IPS-11a (cell line): ENCODE results near the gene TMEM248.
"Not testable (repeated sequence)": the region's sequence is repeated elsewhere in the genome, so short reads cannot be mapped to it uniquely, and the experiment has no call there.

Source experiments
- H3K4me3 ChIP-seq: one replicate; pipeline ENCODE4 v1.5.1; 2013; ENCODE audit warnings: low read depth, low read length, control low read depth

The TMEM248 gene

GRCh38 chr7:66908598-66908997 lies 12.4 kb upstream of the TMEM248 start:
- H3K4me3 ChIP-seq: not testable (repeated sequence)

- no peak overlapping the region for H3K4me3 ChIP-seq
Measured at GRCh38 chr7:66910789-66911188, 10.2 kb upstream of the TMEM248 start.

GRCh38 chr7:66911191-66911590 lies 9.8 kb upstream of the TMEM248 start:
- H3K4me3 ChIP-seq: not testable (repeated sequence)

DNA sequence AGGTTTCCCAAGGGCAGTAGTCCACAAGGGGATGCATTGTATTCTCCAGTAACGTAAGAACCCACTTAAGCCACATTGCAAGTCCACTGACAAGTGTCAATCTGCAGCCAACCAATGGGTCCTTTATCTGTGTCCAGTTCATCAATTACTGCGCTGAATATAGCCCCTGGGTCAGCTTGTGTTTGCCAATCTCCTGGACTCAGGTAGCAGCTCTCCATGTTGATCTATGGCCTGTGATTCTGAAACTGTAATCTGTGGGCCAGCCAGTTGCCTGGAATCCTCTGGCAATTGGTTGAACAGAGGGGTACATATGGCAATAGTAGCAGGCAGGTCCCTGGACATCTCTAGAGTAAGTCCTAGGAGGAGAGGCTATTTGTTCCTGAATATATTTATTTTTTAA lies 8.8 kb upstream of the TMEM248 start:
- H3K4me3 ChIP-seq: no peak overlapping the region

DNA sequence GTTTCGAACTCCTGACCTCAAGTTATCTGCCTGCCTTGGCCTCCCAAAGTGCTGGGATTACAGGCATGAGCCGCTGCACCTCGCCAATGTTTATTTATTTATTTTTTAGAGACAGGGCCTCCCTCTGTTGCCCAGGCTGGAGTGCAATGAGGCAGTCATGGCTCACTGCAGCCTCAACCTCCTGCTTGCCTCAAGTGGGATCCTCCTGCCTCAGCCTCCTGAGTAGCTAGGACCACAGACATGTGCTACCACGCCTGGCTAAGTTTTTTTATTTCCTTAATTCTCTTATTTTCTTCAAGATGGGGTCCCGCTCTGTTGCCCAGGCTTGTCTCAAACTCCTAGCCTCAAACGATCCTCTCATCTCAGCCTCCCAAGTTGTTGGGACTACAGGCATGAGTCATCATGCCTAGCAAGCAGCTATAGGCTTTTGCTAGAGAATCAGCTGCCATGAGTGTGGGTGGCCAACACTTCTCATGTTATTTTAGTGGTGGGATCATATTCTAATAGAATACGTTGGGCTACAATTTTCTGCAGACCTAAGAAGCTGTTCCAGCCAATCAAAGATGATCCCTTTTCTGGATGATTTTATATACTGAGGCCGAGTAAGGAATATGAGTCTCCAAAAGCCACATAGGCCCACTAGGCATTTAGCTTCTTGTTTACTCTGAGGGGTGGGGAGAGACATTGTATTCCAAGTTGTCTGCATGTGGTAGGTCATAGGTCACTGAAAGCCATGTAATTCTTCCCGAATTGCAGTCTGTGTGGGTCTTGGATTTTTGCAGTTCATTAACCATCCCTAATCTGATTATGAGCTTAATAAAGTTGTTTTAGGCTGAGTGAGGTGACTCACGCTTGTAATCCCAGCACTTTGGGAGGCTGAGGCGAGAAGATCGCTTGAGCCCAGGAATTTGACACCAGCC lies 7.6 kb upstream of the TMEM248 start:
- no peak overlapping the region for H3K4me3 ChIP-seq

DNA sequence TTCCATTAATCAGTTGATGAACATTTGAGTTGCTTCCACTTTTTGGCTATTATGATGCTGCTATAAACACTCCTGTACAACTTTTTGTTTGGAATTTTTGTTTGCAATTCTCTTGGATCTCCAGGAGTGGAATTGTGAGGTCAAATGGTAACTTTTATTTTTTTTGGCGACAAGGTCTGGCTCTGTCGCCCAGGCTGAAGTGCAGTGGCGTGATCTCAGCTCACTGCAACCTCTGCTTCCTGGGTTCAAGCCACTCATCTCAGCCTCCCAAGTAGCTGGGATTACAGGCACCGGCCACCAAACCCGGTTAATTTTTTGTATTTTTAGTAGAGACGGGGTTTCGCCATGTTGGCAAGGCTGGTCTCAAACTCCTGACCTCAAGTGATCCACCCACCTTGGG lies 3.1 kb upstream of the TMEM248 start:
- not testable (repeated sequence) for H3K4me3 ChIP-seq

DNA sequence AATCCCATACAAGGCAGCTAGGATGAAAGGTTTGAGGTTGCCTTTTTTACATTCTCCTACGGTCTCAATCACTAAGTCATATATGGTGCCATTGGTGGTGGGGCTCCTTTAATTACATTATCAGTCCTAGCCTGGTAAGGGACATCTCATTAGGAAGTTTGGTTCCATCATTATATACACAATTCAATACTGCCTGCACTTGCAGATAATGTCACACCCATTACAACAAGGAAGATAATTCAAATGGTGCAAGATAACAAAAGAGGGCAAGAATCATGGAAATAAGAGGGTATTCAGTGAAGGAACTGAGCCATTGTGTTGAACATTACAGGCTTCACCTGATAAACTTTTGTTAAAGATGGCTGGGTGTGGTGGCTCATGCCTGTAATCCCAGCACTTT lies 1.7 kb upstream of the TMEM248 start:
- no peak overlapping the region for H3K4me3 ChIP-seq

- no peak overlapping the region for H3K4me3 ChIP-seq
Measured at GRCh38 chr7:66919704-66920103, 1.3 kb upstream of the TMEM248 start.

DNA sequence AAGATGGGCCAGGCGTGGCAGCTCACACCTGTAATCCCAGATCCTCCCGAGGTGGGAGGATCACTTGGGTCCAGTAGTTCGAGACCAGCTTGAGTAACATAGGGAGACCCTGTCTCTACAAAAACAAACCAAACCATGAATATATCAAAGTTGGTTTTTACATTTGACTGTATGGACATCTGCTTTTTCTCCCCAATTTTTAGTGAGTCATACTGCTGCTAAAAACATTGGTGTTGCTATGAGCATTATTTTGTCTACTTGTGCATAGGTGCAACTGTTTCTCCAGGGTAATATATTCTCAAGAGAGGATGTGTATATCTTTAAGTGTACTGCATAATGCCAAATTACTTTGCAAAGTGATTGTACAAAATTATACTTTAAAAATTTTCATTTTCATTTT lies 769 bp upstream of the TMEM248 start:
- H3K4me3 ChIP-seq: peak overlapping the region; percentile 100

DNA sequence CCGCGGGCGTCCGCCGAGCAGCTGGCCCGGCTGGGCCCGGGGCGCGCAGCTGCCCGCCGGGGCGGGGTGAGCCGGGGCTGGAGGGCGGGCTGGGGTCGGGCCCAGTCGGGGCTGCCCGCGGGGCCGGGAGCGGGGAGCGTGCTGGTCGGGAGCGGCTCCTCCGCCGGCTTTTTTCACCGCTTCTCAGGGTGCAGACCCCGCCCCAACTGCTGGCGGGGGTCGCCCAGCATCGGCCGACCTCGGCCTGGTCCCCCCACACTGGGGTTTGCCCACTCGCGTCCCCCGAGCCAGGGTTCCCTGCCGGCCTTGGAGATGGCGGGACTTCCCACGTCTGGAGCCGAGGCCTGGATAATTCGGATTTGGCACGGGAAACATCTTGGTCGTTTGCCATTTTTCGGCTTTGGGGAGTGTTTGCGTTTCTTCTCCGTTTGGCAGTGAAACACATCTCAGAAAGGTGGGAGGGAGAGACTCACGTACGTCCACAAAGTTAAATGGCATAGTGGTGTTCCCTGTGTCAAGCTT lies 432 bp downstream of the TMEM248 start:
- H3K4me3 ChIP-seq: peak overlapping the region; percentile 100

GRCh38 chr7:66921918-66922486 lies 977 bp downstream of the TMEM248 start:
- peak overlapping the region; percentile 100 for H3K4me3 ChIP-seq

GRCh38 chr7:66925255-66925654 lies 4.2 kb downstream of the TMEM248 start:
- no peak overlapping the region for H3K4me3 ChIP-seq

- H3K4me3 ChIP-seq: no peak overlapping the region
Measured at GRCh38 chr7:66927348-66927948, 6.4 kb downstream of the TMEM248 start.

GRCh38 chr7:66928388-66928787 lies 7.4 kb downstream of the TMEM248 start:
- no peak overlapping the region for H3K4me3 ChIP-seq

GRCh38 chr7:66929165-66929564 lies 8.1 kb downstream of the TMEM248 start:
- no peak overlapping the region for H3K4me3 ChIP-seq

DNA sequence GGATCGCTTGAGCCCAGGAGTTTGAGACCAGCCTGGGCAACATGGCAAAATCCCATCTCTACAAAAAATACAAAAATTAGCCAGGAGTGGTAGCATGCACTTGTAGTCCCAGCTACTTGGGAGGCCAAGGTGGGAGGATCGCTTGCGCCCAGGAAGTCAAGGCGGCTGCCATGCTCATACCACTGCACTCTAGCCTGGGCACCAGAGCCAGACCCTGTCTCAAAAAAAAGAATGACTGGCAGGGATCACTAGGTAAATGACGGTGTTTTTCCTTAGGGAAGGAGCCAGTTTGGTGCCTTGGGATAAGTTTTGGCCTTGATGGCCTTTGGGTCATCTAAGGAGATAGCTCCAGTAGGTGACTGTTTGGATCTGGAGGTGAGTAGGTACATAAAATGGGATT lies 8.9 kb downstream of the TMEM248 start:
- H3K4me3 ChIP-seq: no peak overlapping the region

GRCh38 chr7:66930341-66930740 lies 9.3 kb downstream of the TMEM248 start:
- H3K4me3 ChIP-seq: no peak overlapping the region

- H3K4me3 ChIP-seq: no peak overlapping the region
Measured at GRCh38 chr7:66933469-66933868, 12.4 kb downstream of the TMEM248 start.

- H3K4me3 ChIP-seq: no peak overlapping the region
Measured at GRCh38 chr7:66937940-66938339, 16.9 kb downstream of the TMEM248 start.

- no peak overlapping the region for H3K4me3 ChIP-seq
Measured at GRCh38 chr7:66939325-66939724, 18.3 kb downstream of the TMEM248 start.

- no peak overlapping the region for H3K4me3 ChIP-seq
Measured at GRCh38 chr7:66946545-66946944, 25.5 kb downstream of the TMEM248 start.
